SK-N-SH treated with all-trans-retinoic acid at 6 μM for 48 hours (cell line): Measurements from ENCODE around the gene ABCB11.

Experiments
- CSDC2 ChIP-seq: fragments of 250-450 bp; sonication (Bioruptor Pico); IDR thresholded peaks from 2 replicates; pipeline ENCODE4 v1.5.0; 2020; ENCODE audit warnings: mild to moderate bottlenecking, moderate library complexity
- CSRNP3 ChIP-seq: fragments of 250-450 bp; sonication (Bioruptor Pico); IDR thresholded peaks from 2 replicates; pipeline ENCODE4 v1.5.1; 2021; ENCODE audit warnings: mild to moderate bottlenecking, moderate library complexity
- ISL1 ChIP-seq: fragments of 250-450 bp; sonication (Bioruptor Pico); IDR thresholded peaks from 2 replicates; pipeline ENCODE4 v2.1.2; 2022; ENCODE audit warnings: mild to moderate bottlenecking, moderate library complexity
- RARB ChIP-seq: fragments of 250-450 bp; sonication (Bioruptor Pico); IDR thresholded peaks from 2 replicates; pipeline ENCODE4 v1.8.0; 2021; ENCODE audit warnings: mild to moderate bottlenecking, moderate library complexity
- TCF4 ChIP-seq: fragments of 250-450 bp; sonication (Bioruptor Pico); IDR thresholded peaks from 2 replicates; pipeline ENCODE4 v1.8.0; 2021; ENCODE audit warnings: mild to moderate bottlenecking, moderate library complexity, borderline replicate concordance
- TSHZ2 ChIP-seq: fragments of 250-450 bp; sonication (Bioruptor Pico); IDR thresholded peaks from 2 replicates; pipeline ENCODE4 v1.5.0; 2020; ENCODE audit warnings: mild to moderate bottlenecking, moderate library complexity
- ZFP3 ChIP-seq: fragments of 250-450 bp; sonication (Bioruptor Pico); IDR thresholded peaks from 2 replicates; pipeline ENCODE4 v1.5.0; 2020; ENCODE audit warnings: mild to moderate bottlenecking, moderate library complexity
- ZFP30 ChIP-seq: fragments of 450-650 bp; formaldehyde crosslinking; IDR thresholded peaks from 2 replicates; pipeline ENCODE4 v1.5.0; 2022; ENCODE audit warnings: mild to moderate bottlenecking, moderate library complexity
- TF ChIP-seq, protein P1 (sequence below): fragments of 250-450 bp; sonication (Bioruptor Pico); IDR thresholded peaks from 2 replicates; pipeline ENCODE4 v1.8.0; 2020; ENCODE audit warnings: mild to moderate bottlenecking, moderate library complexity, borderline replicate concordance
- TF ChIP-seq, protein P2 (sequence below): fragments of 250-450 bp; sonication (Bioruptor Pico); IDR thresholded peaks from 2 replicates; pipeline ENCODE4 v1.5.1; 2020; ENCODE audit warnings: low read depth, mild to moderate bottlenecking, moderate library complexity
- TF ChIP-seq, protein P3 (sequence below): fragments of 250-450 bp; sonication (Bioruptor Pico); IDR thresholded peaks from 2 replicates; pipeline ENCODE4 v1.8.0; 2021; ENCODE audit warnings: low read depth, mild to moderate bottlenecking, moderate library complexity, borderline replicate concordance

DNA sequence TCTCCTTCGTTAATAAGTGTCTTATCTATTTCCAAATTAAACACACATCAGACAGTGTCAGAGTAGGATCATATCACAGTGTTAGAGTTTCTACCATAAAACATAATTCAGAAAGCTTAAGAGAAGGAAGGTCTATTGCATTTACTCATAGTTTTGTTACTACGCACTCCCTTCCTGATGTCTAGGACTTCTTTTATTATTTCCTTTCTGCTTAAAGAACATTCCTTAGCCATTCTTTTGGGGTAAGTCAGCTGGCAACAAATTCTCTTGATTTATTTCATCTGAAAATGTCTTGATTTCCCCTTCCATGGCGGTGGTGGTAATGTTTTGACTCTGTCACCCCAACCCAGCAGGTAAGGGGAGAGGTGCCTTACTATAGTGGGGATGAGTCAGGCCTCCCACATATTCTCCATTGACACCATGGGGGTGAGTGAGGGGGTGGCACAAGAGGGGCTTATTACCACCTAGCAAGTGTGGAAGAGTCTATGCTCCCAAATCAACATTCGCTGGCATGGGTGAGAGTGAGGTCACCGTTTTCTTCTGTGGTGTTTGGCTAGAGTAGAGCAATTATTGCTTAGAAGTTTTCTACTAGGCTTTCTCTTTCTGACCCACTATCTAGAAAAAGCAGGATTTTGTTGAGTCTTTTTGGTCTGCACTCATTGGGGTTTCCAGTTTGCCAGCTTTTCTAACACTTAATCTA is 29.9 kb downstream of the ABCB11 start:
- TF ChIP-seq ISL1 (CRISPR knock-in tag) (no peak), ZFP3 (CRISPR knock-in tag) (no peak), RARB (no peak), CSDC2 (CRISPR knock-in tag) (no peak), TSHZ2 (CRISPR knock-in tag) (no peak), TCF4 (CRISPR knock-in tag) (no peak), CSRNP3 (CRISPR knock-in tag) (no peak), ZFP30 (CRISPR knock-in tag) (no peak)
- TF ChIP-seq, protein P1, sequence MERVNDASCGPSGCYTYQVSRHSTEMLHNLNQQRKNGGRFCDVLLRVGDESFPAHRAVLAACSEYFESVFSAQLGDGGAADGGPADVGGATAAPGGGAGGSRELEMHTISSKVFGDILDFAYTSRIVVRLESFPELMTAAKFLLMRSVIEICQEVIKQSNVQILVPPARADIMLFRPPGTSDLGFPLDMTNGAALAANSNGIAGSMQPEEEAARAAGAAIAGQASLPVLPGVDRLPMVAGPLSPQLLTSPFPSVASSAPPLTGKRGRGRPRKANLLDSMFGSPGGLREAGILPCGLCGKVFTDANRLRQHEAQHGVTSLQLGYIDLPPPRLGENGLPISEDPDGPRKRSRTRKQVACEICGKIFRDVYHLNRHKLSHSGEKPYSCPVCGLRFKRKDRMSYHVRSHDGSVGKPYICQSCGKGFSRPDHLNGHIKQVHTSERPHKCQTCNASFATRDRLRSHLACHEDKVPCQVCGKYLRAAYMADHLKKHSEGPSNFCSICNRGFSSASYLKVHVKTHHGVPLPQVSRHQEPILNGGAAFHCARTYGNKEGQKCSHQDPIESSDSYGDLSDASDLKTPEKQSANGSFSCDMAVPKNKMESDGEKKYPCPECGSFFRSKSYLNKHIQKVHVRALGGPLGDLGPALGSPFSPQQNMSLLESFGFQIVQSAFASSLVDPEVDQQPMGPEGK = no peak
- TF ChIP-seq, protein P2, sequence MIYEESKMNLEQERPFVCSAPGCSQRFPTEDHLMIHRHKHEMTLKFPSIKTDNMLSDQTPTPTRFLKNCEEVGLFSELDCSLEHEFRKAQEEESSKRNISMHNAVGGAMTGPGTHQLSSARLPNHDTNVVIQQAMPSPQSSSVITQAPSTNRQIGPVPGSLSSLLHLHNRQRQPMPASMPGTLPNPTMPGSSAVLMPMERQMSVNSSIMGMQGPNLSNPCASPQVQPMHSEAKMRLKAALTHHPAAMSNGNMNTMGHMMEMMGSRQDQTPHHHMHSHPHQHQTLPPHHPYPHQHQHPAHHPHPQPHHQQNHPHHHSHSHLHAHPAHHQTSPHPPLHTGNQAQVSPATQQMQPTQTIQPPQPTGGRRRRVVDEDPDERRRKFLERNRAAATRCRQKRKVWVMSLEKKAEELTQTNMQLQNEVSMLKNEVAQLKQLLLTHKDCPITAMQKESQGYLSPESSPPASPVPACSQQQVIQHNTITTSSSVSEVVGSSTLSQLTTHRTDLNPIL (CRISPR knock-in tag) = no peak
- TF ChIP-seq, protein P3, sequence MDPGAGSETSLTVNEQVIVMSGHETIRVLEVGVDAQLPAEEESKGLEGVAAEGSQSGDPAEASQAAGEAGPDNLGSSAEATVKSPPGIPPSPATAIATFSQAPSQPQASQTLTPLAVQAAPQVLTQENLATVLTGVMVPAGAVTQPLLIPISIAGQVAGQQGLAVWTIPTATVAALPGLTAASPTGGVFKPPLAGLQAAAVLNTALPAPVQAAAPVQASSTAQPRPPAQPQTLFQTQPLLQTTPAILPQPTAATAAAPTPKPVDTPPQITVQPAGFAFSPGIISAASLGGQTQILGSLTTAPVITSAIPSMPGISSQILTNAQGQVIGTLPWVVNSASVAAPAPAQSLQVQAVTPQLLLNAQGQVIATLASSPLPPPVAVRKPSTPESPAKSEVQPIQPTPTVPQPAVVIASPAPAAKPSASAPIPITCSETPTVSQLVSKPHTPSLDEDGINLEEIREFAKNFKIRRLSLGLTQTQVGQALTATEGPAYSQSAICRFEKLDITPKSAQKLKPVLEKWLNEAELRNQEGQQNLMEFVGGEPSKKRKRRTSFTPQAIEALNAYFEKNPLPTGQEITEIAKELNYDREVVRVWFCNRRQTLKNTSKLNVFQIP (CRISPR knock-in tag) = no peak
